ENCODE measurements around the gene CBFA2T3.

GRCh38 chr16:88962478-88963152 is 14.4 kb downstream of the CBFA2T3 start:
- TF ChIP-seq, protein P1, sequence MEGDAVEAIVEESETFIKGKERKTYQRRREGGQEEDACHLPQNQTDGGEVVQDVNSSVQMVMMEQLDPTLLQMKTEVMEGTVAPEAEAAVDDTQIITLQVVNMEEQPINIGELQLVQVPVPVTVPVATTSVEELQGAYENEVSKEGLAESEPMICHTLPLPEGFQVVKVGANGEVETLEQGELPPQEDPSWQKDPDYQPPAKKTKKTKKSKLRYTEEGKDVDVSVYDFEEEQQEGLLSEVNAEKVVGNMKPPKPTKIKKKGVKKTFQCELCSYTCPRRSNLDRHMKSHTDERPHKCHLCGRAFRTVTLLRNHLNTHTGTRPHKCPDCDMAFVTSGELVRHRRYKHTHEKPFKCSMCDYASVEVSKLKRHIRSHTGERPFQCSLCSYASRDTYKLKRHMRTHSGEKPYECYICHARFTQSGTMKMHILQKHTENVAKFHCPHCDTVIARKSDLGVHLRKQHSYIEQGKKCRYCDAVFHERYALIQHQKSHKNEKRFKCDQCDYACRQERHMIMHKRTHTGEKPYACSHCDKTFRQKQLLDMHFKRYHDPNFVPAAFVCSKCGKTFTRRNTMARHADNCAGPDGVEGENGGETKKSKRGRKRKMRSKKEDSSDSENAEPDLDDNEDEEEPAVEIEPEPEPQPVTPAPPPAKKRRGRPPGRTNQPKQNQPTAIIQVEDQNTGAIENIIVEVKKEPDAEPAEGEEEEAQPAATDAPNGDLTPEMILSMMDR (IDR thresholded peaks at IDR 0.05): no peak
- no peak for TF ChIP-seq POLR2A (IDR thresholded peaks at IDR 0.05)
